HL-60/S4 treated with phorbol 12-myristate 13-acetate at 8.2 ng/mL for 4 days and 3 days (cell line): Measurements from ENCODE around the gene CHRDL2.
"Not testable (repeated sequence)": the region's sequence is repeated elsewhere in the genome, so short reads cannot be mapped to it uniquely, and the experiment has no call there.

Source experiments
- in situ Hi-C: fragments of 300-500 bp; cut with MboI; formaldehyde crosslinking; loops from 2 replicates; pipeline ENCODE4 v1.15.0; 2022; ENCODE audit warnings: low sequenced_read_pairs

The CHRDL2 gene

DNA sequence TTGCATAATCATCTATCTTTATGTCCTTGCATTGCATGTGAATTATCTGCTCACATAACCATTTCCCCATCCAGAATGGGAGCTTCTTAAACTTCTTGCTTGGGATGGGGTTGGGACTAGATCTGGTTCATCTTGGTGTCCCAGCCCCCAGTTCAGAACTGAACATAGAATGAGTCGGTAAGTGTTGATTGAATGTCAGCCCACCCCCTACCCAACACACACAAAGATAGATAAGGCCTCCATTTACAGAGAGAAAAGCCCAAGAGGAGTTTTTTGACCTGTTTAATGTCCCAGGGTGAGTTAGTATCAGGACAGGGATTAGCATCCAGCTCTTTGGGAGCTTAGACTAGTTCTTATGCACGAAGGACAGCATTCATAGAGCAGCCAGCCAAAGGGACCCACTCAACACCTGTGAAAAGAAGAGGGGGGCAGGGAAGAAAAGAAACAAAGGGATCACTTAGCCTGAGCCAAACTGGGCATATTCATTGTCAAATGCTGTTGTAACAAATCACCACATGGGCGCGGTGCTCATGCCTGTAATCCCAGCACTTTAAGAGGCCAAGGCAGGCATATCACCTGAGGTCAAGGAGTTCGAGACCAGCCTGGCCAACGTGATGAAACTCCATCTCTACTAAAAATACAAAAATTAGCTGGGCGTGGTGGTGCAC, 57.4 kb downstream of the CHRDL2 start:
- in situ Hi-C loops = no loop called here

DNA sequence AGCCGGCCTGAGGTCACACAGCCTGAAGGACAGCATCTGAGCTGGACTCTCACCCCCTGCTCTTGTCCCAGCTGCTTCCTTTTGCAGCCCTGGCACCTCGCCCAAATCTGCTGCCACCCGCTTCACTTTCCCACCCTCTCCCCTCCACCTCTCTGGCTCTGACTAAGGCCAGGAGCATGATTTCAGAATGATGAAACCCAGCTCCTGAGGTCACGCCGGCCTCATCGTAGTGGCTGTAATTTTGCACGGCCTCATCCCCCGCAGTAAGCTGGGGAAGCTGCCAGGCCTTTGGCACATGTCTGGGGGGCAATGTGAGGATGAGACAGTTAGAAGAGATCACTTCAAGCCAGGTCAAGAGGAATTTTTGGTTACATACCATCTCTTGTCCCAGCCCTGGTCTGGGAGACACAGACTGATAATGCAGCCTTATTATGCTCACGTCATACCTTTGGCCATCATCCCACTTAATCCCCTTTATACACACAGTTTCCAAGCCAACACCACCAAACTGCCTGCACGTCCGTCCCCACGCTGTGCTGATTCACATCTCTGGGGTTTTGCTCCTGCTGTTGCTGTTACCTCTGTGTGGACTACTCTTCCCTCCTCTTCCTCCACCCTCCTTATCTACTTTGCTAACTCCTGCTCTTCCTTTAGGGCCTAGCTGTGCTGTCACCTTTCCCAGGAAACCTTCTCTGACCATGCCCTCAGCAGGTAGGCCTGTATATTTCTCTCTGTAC, 58.1 kb downstream of the CHRDL2 start:
- in situ Hi-C loops = no loop called here

DNA sequence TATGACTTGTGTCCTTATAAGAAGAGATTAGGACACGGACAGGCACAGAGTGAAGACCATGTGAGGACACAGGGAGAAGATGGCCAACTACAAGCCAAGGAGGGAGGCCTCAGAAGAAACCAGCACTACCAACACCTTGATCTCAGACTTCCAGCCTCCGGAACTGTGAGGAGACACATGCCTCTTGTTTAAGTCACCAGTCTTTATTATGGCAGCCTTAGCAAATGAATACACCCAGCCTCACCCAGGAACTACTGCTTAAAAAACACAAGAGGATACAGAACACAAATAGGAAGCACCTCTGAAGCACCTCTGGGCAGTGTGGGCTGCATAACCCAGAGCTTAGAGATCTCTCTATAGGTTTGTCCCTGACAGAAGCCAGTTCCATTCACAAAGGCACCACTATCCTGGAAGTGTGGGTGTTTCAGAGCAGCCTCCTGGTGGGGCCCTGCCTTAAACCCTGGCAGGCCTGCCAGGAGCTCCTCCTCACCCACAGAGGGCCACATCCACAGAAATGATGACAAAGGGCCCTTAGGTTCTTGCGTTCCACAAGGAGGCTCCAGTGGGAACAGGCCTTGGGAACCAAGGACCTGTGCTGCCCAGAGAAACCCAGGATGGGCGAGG, 58.8 kb downstream of the CHRDL2 start:
- in situ Hi-C loops = no loop called here

DNA sequence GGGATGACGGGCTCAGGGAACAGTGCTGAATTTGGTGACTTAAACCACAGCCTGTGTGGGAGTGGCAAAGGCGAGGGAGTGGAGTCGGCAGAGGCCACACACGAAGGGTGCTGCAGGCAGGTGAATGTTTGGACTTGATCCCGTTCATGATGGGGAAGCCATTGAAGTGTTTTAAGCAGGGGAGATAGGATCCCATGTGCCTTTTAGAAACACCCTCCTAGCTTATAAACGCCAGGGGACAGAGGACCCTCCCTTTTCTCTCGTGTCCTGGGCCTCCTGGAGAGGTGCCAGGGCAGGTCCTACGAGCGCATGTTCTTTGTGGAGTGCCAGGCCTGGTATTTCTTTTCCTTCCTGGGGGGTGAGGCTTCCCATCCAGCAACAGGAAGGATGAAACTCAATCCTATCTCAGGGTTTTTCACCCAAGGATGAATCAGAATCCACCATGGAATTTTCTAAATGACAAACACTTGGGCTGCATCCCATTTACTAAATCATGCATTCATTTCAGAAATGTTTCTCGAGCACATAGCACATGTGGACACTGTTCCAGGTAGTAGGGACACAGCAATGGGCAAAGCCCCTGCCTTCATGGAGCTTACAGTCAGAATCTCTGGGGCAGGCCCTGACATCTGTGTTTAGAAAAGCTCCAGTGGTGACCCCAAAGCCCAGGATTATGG, 59.6 kb downstream of the CHRDL2 start:
- in situ Hi-C loops = no loop called here

DNA sequence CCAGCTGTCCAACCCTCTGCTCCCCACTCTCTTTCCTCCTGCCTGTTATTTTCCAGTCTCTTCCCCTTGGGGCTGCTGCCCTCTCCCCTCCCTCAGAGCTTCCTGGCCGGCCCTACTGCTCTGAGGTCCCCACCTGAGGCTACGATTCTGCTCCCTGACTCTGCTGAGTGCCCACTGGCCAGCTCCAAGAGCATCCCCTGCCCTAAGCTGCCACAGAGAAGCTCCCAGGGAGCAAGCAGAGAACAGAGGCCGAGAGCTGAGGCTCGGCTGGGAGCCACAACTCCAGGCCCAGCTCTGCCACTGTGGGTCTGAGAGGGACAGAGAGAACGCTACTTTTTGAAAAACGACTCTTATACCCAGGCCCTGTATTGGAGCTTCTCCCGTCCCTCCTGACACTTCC, 61.1 kb downstream of the CHRDL2 start:
- in situ Hi-C loops = no loop called here

DNA sequence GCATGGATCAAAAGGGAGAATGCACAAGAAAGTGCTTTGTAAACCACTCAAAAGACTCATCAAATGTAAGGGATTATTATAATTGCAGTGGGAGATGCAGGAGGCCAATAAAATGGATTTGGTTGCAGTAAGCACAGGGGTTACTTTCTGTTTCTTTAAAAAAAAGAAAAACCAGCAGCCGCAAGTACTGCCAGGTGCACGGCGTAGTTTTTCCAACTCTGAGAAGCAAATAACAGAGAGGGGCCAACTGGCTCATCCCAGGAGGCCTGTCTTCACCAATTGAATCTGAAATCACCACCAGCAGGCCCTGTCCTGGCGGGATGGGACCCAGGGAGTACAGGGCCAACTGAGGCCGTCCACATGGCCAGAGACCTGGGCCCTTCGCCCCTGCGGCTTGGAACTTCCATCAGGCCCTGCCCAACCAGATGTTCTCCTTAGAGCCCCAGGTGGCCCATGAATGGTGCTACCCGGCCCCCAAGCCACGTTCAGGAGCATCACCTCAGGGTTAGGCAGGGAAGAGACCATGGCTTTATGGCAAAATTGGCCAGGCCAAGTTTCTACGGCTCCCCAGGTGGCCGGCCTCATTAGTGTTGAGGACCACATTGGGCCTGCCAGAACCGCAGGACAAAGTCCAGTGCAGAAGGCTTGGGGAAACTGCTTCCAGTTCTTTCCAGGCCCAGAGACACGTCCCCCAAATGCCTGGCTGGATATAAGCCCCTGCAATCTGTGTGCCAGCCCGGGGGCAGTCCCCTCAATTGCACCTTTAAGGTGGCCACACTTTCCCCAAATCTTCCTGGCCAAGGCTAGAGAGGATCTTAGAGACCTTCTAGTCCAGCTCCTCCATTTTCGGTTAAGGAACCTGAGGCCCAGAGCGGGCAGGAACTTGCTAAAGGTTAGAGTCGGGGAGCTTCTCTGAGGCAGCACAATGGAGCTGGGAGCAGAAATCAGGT, 61.7 kb downstream of the CHRDL2 start:
- in situ Hi-C loops = no loop called here

DNA sequence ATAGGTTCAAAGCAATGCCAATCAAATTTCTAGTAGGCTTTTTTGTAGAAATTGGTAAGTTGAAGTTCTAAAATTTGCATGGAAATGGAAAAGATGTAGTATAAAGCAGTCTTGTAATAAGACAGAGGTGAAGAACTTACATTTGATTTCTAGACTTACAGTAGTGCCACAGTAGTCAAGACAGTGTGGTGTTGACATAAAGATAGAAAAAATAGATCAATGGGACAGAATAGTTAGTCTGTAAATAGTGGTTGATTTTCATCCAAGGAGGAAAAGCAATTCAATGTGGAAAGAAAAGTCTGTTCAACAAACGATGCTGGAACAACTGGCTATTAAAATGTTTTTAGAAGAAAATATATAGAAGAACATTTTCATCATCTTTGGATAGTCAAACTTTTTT, 67.9 kb downstream of the CHRDL2 start:
- in situ Hi-C loops = no loop called here

DNA sequence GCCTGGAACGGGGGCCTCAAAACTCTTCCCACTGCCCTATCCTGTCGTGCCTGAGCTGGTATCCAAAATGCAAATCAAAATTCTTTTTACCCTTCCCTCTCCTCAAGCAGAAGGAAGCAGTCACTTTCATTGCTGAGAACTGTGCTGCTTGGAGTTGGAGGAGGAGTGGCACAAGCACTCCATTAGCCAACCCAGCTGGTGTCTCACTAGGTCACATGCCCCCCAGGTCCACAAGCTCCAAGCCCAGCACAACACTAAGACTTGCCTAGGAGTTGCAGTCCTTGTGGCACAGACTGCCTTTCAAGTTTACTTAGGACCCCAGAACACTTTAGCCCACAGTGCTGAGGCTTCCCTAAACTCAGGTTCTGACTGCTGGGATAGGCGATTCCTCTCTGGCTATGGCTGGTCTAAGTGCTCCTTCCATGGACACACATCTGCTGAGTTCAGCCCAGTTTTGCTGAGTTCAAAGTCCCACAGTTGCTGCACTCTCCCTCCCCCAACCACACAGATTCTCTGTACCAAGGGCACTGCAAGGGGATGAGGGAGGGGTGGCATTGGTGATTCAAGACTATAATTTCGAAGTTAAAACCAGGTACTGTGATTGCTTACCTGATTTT, 68.6 kb downstream of the CHRDL2 start:
- in situ Hi-C loops = no loop called here

DNA sequence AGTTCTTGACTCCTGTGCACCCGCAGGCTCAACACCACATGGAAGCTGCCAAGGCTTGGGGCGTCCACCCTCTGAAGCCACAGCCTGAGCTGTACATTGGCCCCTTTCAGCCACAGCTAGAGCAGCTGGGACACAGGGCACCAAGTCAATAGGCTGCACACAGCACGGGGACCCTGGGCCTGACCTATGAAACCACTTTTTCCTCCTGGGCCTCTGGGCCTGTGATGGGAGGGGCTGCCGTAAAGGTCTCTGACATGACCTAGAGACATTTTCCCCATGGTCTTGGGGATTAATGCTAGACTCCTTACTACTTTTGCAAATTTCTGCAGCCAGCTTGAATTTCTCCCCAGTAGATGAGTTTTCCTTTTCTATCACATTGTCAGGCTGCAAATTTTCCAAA, 72.1 kb downstream of the CHRDL2 start:
- in situ Hi-C loops = not testable (repeated sequence)

DNA sequence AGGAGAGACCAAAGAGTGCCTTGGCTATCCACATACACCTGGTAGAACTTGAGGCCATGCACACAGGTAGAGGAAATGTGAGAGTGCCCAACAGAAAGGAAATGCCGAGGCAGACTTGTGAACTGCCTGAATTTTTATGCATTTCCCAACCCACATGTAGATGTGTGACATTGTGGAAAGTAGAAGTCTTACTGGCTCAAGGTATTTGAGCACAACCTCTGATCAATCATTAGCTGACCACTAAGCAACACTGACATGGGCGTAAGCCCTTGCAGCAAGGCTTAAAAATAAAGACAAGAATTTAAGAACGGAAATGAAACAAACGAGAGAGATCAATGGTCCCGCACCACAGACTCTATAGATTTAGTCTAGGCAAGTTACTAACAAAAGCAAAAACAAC, 76.2 kb downstream of the CHRDL2 start:
- in situ Hi-C loops = no loop called here

DNA sequence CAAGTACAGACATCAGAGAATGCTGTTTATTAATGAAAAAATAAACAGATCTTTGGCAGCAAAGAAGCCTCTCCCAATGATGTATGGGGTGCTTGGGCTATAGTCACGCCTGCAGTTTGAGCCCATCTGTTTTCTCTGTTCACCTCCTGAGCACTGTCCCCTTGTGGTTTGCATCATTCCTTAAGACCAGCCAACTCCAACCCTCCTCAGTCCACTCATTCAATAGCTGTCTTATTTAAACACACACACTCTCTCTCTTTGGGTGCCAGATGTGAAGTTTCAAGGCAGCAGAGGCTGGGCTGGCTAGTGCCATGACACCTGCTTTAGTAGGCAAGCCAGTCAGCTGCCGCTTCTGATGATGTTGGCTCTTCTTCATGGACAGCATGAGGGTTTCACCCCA, 80.7 kb downstream of the CHRDL2 start:
- in situ Hi-C loops = no loop called here

DNA sequence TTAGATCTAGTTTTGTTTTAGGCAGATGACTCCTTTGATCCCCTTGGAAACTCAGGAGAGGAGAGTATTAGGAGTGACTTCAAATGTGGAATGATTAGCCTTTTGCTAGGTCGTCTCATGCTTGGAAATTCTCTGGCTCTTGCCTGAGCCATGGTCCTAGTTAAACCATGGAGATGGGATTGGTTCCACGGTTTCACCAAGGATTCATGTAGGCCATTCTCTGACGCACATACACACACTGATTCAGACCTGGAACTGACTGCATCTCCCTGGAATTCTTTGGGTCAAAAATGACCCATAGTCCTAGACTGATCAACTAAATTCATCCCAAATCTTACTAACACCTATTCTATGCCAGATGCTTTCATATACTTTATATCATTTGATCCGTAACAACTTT, 82.3 kb downstream of the CHRDL2 start:
- in situ Hi-C loops = no loop called here

DNA sequence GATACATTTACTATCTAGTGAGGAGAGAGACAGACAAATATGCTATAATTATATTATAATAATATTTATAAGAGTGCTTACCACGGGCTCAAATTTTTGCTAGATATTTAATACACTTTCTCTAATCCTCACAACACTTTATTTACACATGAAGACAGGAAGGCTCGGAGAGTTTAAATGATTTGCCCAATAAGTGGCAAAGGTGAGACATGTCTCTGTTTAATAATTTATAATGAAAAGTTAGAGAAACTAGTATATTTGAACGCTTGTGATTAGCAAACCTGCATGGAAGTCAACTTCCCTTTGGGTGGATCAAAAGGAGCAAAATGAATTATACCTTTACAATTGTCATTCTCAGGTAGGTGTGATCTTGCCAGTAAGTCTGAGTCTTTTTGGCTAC, 83.4 kb downstream of the CHRDL2 start:
- in situ Hi-C loops = no loop called here

DNA sequence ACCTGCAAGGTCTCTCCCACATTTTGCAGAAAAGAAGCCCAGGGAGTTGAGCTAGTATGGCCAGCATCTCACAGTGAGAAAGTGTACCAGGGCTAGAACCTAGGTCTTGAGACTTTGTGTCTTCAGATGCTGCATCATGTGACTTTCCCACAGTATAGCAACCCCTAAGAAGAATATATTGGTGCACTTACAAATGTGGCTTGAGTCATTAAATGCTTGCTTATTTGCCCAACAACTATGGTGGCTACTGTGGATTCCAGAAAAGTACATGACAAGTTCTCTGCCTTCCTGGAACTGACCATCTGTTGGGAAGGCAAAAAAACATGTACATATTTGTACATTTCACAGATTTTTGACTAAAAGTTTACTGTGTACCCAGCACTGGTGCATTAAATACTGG, 83.8 kb downstream of the CHRDL2 start:
- in situ Hi-C loops = no loop called here

DNA sequence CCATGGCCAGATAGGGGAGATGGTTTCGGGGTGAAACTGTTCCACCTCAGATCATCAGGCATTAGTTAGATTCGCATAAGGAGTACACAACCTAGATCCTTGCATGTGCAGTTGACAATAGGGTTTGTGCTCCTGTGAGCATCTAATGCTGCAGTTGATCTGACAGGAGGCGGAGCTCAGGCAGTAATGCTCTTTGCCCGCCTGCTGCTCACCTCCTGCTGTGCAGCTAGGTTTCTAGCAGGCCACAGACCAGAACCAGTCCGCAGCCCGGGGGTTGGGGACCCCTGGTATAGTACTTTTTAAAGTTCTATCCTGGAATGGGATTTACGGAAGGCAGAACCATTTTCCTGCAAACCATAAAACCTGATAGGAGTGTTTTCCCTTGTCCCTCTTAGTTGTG, 84.3 kb downstream of the CHRDL2 start:
- in situ Hi-C loops = no loop called here
